Upper lobe of left lung (tissue), 4 donors: ENCODE measurements around the gene PFKFB1.

Experiments
- POLR2A ChIP-seq, 4 donors: fragments of 450-650 bp; IDR thresholded peaks; one replicate each; pipeline ENCODE4 v1.5.1; 2016 to 2017; ENCODE audit warnings: antibody characterized with exemption in 4 of 4, mild to moderate bottlenecking in 2 of 4
- POLR2AphosphoS5 ChIP-seq, 2 donors: sonication (generic); formaldehyde crosslinking; IDR thresholded peaks; one replicate each; pipeline ENCODE4 v1.5.1; 2017; ENCODE audit warnings: antibody characterized with exemption in 2 of 2
- TF ChIP-seq, protein P1 (sequence below), 6 experiments: fragments of 450-650 bp in 4 of 6; fragments of 200-600 bp in 2 of 6; sonication (generic) in 2 of 6; IDR thresholded peaks; one replicate each; pipeline ENCODE4 v1.5.1; 2016 to 2019; ENCODE audit warnings: antibody characterized with exemption in 6 of 6

DNA sequence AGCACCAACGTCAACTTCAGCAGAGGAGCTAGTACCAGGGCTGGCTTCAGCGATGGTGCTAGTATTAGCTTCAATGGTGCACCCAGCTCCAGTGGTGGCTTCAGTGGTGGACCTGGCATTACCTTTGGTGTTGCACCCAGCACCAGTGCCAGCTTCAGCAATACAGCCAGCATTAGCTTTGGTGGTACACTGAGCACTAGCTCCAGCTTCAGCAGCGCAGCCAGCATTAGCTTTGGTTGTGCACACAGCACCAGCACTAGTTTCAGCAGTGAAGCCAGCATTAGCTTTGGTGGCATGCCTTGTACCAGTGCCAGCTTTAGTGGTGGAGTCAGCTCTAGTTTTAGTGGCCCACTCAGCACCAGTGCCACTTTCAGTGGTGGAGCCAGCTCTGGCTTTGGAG, 65.1 kb downstream of the PFKFB1 start:
- TF ChIP-seq, protein P1, sequence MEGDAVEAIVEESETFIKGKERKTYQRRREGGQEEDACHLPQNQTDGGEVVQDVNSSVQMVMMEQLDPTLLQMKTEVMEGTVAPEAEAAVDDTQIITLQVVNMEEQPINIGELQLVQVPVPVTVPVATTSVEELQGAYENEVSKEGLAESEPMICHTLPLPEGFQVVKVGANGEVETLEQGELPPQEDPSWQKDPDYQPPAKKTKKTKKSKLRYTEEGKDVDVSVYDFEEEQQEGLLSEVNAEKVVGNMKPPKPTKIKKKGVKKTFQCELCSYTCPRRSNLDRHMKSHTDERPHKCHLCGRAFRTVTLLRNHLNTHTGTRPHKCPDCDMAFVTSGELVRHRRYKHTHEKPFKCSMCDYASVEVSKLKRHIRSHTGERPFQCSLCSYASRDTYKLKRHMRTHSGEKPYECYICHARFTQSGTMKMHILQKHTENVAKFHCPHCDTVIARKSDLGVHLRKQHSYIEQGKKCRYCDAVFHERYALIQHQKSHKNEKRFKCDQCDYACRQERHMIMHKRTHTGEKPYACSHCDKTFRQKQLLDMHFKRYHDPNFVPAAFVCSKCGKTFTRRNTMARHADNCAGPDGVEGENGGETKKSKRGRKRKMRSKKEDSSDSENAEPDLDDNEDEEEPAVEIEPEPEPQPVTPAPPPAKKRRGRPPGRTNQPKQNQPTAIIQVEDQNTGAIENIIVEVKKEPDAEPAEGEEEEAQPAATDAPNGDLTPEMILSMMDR (IDR thresholded peaks at IDR 0.05) = no peak
- TF ChIP-seq POLR2AphosphoS5 (IDR thresholded peaks at IDR 0.05) (no peak), POLR2A (IDR thresholded peaks at IDR 0.05) (no peak)
